Cardiac fibroblast (primary cell): ENCODE data around the gene TMBIM4.
A peak's percentile ranks its signal among the peaks of the same experiment; 100 is the strongest.

ENCODE experiments used
- DNase-seq, 2 donors: peaks; one replicate each; pipeline versions ENCODE4 v3.0.0 to v3.0.0-alpha.2; 2010; ENCODE audit warnings: low read depth in 2 of 2
- H3K4me3 ChIP-seq, 2 donors: replicated peaks in 1 of 2; 1 replicate in 1 of 2; 2 replicates in 1 of 2; pipeline ENCODE4 v1.5.1; 2011; ENCODE audit warnings: low read depth in 2 of 2, low read length in 2 of 2, mild to moderate bottlenecking in 2 of 2, moderate library complexity in 1 of 2
- CTCF ChIP-seq: IDR thresholded peaks from one replicate; pipeline ENCODE4 v1.5.1; 2011; ENCODE audit warnings: low read depth, mild to moderate bottlenecking, low read length, inconsistent platforms

Gene TMBIM4

GRCh38 chr12:66142826-66143225 is 27.0 kb downstream of the TMBIM4 start:
- no peak for TF ChIP-seq CTCF
- DNase-seq = no peak
- H3K4me3 ChIP-seq = no peak overlapping the region

GRCh38 chr12:66141299-66141698 is 28.5 kb downstream of the TMBIM4 start:
- DNase-seq = no peak
- no peak for TF ChIP-seq CTCF
- H3K4me3 ChIP-seq = no peak overlapping the region

GRCh38 chr12:66140731-66141130 is 29.1 kb downstream of the TMBIM4 start:
- DNase-seq = no peak
- H3K4me3 ChIP-seq = no peak overlapping the region
- TF ChIP-seq CTCF = no peak

- H3K4me3 ChIP-seq = no peak overlapping the region
- TF ChIP-seq CTCF = no peak
- no peak for DNase-seq
These were observed 30.5 kb downstream of the TMBIM4 start for GRCh38 chr12:66139328-66139727.

GRCh38 chr12:66137937-66138336 is 31.9 kb downstream of the TMBIM4 start:
- DNase-seq = no peak
- H3K4me3 ChIP-seq = no peak overlapping the region
- TF ChIP-seq CTCF = no peak

GRCh38 chr12:66132408-66132807 is 37.4 kb downstream of the TMBIM4 start:
- no peak overlapping the region for H3K4me3 ChIP-seq
- no peak for TF ChIP-seq CTCF
- DNase-seq = peak; percentile 68 to 85

GRCh38 chr12:66131067-66131688 is 38.6 kb downstream of the TMBIM4 start:
- no peak for DNase-seq
- TF ChIP-seq CTCF = no peak
- H3K4me3 ChIP-seq = peak overlapping the region; percentile 79 to 98
